Germinal center (tissue), 1 donor: Measurements from ENCODE around the gene TENM3.

ENCODE experiments used
- DNase-seq: peaks from one replicate; pipeline ENCODE4 v3.0.0; 2012; ENCODE audit warnings: mixed read lengths, low spot score

Gene TENM3

DNA sequence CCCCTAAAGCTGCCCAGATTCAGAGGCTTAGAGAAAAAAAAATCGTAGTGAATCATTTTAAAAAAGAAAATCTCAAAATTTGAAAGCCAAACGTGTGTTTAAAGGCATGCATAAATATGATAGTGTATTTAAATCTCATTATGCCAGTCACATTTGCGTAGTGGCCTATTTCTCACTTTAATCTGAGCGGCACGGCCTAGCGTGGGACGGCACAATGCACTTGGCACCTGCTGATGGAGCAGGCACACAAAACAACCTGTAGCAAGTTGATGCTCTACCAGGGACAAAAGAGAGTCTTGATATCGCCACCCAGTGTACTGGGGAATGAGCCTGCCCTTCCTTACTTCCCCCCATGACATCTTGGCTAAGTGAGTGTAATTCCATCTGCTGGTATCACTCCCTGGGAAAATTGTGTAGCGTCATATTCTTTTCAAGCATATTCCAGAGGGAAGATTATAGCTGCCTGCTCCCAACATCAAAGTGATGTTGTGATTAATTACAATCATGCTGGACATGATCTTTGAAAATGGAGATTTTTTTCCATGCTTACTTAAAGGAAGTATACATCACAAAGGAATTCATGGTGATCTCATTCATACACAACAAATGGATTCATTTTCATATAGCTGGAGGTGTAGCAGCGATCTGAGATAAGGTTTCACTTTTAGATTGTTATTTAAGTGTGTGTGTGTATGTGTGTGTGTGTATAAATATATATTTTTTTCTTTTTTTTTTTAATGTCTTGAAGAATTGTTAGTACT lies 535.2 kb downstream of the TENM3 start:
- no peak for DNase-seq

DNA sequence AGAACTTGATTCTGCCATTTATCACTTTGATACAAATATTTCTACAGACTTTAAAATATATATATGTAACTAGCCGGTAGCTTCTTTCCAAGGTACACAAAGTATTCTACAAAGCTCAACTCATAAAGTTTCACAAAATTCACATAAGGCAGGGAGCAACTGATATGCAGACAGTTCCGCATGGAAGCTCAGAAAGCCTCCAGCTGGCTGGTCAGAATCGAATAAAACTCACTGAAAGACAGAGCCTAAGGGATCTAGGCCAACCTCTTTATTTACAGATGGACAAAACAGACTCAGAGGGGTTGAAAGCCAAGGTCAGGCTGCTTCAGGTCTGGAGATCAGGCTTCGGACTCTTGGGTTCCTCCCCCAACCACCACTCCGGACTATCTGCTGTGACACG lies 543.8 kb downstream of the TENM3 start:
- DNase-seq, result no peak

- no peak for DNase-seq
Measured at GRCh38 chr4:182788201-182788600, 545.0 kb downstream of the TENM3 start.

DNA sequence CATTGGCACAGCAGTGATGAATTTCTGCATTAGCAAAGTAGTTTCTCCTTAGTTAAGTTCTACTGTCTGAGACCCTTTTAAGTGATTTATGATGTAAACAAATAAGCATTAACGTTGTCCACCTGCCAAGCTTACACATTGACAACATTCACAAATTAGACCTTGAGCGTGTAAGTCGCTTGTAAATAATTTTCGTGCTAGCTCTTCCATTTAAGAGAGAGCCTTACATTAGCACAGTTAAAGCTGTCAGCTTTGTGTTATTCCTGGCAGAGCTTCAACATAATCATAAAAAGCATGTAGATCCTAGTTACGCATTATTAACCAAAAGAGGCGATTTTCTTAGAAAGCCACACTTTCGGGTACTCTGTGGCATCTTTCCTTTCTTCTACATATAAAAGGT lies 546.3 kb downstream of the TENM3 start:
- DNase-seq, result no peak

GRCh38 chr4:182795446-182796238 lies 552.4 kb downstream of the TENM3 start:
- DNase-seq, result no peak

- DNase-seq, result no peak
Measured at GRCh38 chr4:182799515-182800215, 556.5 kb downstream of the TENM3 start.

- DNase-seq, result no peak
Measured at GRCh38 chr4:182800216-182800515, 557.0 kb downstream of the TENM3 start.

DNA sequence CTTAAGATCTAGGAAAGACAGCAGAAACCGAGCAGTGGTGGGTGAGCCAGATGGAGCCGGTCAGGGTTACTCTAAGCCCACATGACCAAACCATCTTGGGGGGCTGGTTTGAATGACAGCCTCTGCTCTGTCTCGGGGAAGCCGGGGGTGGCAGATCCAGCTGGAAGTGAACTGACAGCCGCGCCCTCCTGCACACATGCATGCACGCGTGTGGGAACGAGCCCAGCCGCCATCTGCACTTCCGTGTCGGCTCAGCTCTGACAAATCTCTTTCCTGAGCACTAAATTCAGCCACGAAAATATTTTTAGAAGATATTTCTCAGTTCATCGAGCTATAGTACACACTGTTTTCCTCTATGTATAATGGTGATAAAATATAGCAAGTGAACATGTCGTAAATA lies 558.4 kb downstream of the TENM3 start:
- DNase-seq, result no peak

GRCh38 chr4:182802621-182803020 lies 559.4 kb downstream of the TENM3 start:
- DNase-seq, result no peak

DNA sequence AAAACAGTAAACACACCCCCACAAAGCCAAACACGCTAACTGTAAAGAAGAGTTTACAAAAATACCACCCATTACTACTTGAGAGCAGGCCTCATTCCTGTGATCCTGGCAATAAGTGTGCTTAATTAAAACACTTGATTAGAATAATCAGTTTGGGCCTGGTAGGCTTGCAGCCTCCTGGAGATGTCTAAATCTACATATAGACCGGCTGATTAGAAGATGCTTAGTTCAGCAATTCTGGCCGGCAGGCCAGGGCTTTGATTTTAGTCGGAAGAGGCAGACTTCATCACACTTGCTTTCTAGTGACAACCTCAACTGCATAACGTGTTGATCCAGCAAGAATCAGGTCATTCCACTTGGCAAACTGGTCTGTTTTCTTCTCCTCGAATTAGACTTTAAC lies 560.0 kb downstream of the TENM3 start:
- DNase-seq, result no peak

DNA sequence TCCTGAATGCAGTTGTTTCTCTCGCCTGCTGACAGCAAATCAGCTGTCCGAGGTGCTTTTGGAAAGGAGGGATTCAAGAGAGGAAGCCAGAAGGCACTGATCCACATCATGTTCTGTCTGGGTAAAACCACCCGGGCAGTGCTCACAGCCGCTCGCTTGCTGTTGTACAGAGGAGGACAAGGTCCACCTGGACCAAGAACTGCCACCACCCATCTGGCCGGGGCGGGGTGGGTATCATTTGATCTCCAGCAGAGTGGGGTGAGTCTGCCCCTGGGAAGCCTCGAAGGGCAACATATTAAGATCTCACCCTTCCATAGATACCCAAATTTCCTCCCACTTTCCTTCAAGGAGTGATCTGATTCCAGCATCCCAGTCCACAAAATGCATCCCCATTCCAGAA lies 560.9 kb downstream of the TENM3 start:
- no peak for DNase-seq

GRCh38 chr4:182805321-182805720 lies 562.1 kb downstream of the TENM3 start:
- DNase-seq, result no peak

- DNase-seq, result no peak
Measured at GRCh38 chr4:182805750-182806149, 562.5 kb downstream of the TENM3 start.

DNA sequence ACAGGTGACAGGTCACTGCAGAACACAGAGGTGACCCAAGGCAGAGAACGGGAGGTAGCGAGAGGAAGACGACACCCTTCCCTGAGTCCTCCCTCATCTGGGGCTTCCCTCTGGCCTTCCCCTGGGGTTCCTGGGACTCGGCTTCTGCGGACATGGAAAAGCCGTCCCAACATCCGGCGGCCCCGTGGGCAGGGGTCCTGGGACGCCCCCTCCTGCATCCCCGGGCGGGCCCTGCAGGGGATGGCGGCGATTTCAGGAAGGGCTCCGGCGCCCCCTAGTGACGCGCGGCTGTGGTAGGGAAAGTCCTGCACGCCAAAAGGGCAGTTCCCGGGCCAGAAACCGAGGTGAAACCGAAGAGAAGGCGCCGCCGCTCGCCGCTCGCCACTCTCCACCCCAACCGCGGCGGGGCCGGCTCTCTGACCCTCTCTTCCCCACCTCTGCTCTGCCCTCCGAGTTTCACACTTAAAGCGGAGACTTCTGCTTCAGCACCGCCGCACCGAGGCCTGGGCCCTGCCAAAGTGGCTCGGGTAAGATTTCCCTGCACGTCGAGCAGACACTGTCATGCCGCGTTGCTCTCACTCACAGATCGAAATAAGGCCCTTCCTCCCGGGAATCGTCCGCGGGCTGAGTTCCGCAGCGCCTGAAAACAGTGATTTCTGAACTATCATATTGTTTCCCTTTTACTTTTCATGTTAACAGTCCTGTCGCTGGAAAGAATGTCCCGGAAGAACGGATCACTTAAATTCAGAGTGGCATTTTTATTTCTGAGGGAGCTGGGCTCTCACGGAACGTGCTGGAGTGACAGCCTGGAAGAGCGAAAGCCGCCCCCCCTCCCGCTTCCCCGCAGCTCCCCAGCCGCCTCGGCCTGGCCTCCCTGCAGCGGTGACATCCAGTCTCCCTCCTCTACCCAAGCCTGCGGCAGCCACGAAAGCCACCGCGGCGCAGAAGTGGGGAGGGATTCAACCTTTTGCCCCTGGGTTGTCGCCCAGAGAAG lies 563.4 kb downstream of the TENM3 start:
- DNase-seq, result peak; percentile 50

GRCh38 chr4:182807346-182807745 lies 564.1 kb downstream of the TENM3 start:
- DNase-seq, result no peak

GRCh38 chr4:182807767-182808548 lies 564.8 kb downstream of the TENM3 start:
- no peak for DNase-seq

DNA sequence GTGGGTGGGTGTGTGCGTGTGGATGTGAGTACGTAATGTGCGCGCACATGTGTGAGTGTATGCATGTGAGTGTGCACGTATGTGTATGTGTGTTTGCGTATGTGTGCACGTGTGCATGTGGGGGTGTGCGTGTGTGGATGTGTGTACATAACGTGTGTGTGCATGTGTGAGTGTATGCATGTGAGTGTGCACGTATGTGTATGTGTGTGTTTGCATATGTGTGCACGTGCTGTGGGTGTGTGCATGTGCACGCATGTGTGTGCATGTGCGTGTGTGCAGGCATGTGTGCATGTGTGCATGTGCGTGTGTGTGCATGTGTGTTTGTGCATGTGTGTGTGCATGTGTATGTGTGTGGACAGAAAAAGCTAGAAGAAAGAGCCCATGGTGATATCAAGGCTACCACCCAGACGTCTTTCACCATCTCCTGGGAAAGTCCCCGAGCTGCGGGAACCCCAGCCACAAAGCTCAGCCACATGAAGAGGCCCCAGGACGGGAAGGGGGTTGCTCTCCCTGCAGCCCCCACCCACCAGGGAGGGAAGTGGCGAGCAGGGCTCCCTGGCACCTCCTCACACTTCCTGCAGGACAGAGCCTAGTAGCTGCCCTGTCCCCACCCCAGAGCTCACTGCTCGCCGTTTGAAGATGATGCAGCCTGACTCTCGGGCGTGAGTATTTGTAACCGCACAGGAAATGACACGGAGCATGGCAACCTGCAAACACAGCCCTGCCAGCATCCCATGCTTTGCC lies 565.6 kb downstream of the TENM3 start:
- DNase-seq, result no peak

DNA sequence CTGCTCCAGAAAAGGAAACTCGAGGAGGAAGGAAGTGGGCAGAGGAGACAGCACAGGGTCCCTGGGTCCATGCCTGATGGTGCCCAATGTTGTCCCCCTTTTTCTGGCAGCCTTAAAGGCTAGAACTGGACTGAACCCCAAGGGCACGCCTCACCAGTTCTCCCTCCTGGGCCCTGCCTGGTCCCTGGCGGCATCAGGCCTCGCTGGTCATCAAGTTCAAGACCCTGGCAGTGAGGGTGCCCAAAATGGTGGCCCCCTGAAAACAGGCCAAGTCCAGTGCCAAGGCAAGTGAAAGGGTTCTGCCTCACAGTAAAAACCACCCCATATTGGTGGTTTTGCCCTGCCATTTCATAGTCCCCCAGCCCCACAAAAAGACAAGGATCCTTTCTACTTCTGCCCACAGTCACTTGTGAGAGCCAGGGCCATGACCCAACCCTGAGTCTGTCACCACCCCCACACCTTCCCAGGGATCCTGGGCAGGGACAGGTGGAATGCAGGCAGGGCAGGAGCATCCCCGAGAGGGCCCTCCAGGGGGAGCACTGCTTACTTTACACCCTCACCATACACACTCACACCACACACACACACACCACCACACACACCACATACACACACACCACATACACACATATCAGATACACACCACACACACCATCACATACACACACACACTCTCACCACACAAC lies 566.4 kb downstream of the TENM3 start:
- DNase-seq, result no peak

- DNase-seq, result no peak
Measured at GRCh38 chr4:182810103-182810615, 567.0 kb downstream of the TENM3 start.

DNA sequence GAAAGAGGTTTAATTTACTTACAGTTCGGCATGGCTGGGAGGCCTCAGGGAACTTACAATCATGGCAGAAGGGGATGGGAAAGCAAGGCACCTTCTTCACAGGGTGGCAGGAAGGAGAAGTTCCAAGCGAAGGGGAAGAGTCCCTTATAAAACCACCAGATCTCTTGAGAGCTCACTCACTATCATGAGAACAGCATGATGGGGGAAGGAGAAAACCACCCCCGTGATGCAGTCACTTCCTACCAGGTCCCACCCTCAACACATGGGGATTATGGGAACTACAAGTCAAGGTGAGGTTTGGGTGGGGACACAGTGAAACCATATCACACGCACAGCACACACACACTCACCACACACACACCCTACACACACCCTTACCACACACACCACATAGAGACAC lies 569.7 kb downstream of the TENM3 start:
- DNase-seq, result no peak
